AML-193 (cell line): ENCODE measurements around the gene MAP3K9.

Experiments used
- DNase-seq, 2 experiments: peaks; one replicate each; lab custom pipeline; 2025; lab: John Stamatoyannopoulos, UW

MAP3K9 gene

DNA sequence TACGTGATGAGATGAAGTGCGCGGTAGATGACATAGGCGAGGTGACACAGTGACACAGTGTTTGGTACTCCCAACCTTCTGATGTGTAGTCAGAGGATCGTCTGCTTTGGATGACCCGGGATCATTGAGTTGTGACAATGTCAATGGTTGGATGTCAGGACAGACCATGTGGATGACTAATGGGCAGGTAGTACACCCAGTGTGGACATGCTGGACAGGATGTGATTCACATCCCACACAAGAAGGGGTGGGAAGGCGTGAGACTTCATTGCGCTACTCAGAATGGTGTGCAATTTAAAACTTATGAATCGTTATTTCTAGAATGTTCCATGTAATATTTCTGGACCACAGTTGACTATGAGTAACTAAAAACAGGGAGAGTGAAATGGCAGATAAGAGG, 23.8 kb downstream of the MAP3K9 start:
- no peak for DNase-seq

DNA sequence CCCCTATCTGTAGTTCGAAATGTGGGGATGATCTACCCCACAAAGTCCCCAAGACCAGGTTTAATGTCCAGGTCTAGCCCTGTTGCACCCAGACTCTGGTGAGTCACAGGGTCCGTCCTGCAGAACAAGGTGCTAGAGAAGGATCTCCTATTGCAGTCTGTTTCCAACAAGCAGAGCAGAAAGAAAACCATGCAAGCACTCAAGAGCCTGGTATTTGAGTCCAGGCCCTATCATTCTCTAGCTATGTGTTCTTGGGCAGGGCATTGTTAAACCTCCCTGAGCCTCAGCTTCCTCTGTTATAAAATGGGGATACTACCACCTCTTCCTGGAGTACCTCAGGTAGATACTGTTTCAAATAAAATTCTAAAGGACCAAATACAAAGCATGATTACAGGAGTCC, 24.4 kb downstream of the MAP3K9 start:
- no peak for DNase-seq

DNA sequence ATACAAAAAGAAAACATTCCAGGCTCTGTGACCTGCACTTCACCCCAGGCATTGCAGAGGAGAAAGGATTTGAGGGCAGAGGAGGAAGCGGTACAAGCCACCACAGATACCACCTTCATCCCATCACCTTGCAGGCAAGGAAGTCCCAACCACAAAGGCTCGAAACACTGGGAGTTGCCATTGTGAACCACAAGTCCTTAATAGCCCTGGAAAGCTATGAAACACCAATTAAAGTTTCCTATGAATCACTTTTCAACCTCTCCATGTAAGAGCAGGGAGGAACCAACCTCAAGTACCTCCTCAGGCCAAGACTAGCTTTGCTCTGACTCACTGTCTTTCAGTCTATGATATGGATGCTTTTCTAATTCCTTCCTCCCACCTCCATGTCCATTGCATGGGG, 27.0 kb downstream of the MAP3K9 start:
- DNase-seq = peak in 1 of 2 experiments; percentile 7

DNA sequence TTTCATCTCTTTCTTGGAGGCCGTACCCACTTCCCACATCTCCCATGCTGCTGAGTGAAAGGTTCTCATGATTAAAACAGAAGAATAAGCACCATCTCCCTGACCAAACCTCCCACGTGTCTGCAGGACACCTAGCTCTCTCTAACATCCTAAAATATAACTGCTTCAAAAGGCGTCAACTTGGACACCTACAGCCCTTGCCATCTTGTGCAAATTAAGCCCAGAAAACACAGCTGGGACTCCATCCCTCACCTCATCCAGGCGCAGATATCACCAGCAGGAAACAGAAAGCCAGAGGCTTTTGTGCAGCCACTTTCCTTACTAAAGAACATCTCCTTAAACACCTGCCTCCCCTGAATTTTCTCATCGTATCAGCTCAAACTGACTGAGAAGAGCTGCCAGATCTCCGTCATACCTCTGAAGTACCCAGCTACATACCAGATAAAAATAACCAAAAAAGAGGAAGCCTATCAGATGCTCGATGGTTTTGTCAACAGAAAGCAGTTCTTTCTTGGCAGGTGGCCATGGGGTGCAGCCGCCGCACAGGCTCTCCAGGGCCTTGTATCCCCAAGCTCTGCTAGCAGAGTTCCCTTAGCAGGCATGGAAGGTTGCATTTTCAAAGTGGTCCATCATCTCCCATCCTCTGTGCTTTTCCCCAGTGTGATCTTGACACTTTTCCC, 28.8 kb downstream of the MAP3K9 start:
- peak; percentile 2 to 10 for DNase-seq

DNA sequence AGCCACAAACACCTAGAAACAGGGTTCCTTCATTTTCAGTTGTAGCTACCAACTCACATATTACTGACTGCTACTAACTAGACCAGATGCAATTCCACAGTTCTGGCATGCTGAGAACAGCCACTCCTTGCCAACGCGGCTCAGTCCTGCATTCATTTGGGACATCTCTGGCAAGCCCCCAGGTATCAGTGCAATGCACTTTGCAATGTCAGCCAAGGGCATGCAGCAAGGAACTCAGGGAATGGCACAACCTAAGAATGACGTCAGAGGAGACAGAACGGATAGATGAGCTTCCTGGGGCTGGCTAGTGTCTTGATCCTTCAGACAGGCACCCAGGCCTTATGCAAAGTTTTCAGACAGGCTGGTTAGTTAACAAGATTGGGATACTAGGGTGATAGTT, 29.6 kb downstream of the MAP3K9 start:
- DNase-seq = no peak

DNA sequence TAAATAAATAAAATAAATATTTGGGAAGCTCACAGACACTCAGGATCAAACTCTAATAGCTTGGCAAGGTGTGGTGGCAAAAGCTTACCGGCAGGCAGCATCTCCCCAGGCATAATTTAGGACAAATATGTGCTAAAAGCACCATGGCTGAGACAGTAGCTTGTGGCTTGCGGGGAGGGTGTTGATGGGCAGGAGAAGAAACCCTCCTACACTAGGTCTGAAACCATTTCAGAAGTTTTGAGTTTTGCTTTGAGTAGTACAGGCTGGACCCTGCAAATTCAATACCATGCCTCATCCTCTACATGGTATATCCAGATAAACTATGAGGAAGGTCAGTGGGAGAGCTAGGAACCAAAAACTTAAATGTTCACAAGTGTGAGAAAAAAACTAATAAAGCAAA, 33.1 kb downstream of the MAP3K9 start:
- no peak for DNase-seq

DNA sequence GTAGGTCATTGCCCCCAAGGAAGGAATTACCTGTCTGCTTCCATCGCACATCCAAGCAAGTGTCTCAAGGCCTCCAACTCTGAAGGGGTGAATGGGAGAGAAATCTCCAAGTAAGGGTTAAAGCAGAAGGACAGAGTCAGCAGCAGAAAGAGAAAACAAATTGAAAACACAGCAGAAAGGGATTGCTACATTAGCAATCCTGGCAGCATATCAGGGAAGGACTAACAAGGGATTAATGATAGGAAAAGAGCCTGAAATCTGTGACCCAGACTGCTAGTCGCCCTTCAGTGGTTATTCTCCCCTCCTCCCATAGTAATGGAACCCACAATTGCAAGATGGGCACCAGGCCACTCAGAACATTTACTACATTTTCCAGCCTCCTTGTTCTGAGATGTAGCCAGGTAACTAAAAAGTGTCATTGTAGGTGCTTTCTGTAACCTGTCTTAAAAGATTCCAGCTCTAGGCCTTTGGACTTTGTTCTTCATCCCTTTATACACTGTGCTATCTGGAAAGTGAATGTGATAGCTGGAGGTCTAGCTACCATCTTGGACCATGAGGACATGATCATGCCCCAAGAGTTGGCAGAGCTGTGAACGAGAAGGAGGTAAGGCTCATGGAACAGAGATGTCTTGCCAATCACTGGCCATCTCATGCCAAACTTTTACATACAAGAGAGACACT, 36.0 kb downstream of the MAP3K9 start:
- DNase-seq = no peak

DNA sequence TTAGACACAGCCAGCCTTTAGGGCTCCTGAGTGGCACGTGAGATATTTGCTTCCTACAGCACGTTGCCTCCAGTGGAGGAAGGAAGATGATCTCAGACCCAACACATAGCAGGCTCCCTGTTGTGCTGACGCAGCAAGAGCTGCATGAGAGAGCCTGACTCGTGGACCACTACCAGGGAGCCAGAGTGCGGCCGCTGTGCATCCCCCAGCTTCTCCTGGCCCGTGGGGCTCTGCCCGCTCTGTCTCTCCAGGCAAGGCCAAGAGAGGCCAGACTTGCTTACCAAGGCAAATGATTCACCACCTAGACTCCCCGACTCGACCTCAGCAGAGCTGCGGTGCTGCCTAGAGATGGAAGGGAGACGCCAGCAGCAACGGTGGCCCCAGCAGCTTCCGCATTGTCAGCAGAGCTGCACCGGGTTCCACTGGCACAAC, 37.5 kb downstream of the MAP3K9 start:
- DNase-seq = no peak

DNA sequence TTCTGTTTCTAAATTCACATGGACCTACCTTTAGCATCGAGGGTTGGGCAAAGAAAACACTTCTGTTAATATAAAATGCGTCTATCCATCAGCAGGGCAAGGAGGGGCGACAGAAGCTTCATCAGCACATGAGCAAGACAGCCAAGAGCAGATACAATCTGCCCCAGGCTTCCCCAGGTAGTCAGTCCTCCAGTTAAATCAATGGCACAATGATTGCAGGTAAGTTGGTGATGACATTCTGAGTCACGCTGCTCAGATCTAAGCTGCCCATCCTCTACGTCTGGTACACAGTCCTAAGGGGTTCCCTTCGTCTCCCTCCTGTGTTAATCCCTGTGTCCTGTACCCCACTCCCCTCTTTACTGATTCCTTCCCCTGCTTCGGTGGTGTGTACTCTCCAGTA, 38.8 kb downstream of the MAP3K9 start:
- no peak for DNase-seq

DNA sequence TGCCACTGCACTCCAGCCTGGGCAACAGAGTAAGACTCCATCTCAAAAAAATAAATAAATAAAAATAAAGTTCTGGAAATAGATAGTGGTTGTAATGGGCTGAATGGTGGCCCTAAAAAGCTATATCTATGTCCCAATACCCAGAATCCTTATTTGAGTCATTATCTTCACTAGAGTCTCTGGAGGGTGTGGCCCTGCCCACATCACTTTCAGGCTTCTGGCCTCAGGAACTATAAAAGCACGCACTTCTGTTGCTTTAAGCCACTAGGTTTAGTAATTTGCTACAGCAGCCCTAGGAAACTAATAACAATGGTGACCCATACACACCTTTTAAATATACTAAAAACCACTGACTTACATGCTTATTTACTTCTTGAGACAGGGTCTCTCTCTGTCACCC, 49.9 kb downstream of the MAP3K9 start:
- no peak for DNase-seq

DNA sequence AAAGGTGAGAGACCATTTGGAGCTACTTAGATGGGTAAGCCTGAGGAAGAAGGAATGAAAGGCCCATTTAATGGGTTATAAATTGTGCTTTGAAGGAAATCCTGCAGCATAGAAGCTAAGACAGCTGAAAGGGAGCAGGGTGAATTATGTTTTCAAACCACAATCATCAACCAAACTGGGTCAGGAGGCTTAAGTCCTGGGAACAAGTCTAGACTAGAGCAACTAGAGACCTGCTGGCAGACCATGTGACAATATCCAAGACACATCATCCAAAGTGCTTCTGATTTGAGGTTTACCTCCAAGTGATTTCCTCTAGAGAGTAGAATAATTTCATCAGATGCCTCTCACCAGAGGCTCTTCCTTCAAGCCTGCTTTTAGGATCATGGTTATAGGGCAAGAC, 53.7 kb downstream of the MAP3K9 start:
- no peak for DNase-seq

DNA sequence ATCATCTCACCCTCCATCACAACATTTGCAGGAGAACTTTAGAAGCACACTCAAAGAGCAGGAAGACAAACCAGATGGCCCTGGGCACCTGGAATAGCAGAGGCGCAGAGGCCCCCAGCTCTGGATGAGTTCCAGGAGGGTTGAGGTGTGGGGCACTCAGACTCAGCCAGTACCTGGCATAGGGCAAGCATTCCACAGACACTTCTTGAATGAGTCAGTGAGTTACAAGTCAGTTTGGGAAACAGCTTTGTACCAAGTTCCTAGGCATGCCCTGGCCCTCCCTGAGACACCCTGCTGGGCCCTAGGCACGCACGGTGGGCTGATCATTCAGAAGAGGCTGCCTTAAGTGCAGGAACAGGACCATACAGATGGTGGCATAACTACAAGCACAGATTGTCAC, 54.3 kb downstream of the MAP3K9 start:
- no peak for DNase-seq

DNA sequence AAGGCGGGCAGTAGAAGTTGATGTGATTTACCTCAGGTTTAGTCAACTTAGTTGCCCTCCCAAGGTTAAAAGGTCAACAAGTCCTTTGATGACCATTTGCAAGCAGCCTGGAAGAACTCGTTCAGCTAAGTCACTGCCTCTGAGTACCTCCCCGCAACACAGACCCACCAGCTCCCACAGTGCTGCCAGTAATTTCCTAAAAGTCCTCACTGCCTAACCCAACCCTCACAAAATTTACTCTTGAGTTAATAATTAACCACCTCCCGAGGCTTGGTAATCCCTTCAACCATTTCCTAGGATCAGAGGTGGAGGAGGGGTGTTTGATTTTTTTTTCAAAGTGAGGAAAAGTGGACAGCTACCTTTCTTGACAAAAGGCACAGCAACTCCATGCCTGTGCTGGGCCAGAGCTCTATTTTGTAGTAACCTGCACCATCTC, 55.8 kb downstream of the MAP3K9 start:
- DNase-seq = no peak

DNA sequence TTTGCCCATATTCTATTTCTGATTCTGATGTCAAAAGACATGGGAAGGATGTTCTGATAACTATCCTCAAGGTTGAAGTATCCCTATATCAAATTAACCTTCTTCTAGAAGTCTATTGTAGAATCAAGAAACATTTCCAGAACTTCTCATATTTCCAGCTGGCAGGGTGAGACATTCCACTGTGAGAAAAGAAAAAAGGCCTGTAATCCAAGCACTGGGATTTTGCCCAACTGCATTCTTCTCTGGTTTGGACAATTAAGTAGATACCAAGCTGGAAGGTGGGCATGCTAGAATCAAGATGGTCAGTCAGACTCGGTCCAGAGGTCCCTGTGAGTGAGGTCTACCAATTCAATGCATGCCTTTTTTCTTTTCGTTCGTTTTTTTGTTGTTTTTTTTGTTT, 60.9 kb downstream of the MAP3K9 start:
- no peak for DNase-seq

DNA sequence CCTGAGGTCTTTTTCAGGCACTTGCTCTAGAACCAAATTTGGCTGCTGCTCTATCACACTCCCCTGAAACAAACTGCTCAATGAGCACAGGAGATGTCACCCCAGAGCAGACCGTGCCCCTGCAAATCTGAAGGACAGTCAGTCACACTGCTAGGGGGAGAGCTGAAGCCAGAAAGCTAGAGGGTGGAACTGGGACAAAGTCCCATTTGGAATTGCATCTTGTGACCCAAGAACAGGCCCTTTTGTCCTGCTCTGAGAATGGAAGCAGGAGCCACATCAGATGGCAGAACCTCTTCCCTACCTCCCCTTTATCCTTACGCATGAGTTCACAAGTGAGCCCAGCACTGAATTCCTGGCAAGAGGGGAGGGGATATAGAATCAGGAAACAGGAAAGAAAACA, 64.7 kb downstream of the MAP3K9 start:
- no peak for DNase-seq

DNA sequence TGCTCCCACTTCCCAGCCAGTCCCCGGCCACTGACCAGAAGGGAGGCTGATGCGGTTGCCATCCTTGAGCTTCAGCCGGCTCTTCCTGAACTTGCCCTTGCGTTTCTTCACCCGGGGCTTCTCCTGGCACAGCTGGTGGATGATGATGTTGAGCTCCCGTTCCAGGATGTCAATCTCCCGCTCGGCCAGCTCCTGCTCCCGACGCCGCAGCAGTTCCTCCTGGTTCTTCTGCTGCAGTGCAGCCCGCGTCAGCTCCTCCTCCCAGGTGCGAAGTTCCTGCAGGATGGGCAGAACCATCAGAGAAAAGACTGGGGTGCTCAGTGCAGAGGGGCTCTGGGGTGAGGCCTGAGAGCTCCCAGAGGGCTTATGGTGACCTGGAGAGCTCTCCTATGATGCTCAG, 67.0 kb downstream of the MAP3K9 start:
- DNase-seq = no peak

DNA sequence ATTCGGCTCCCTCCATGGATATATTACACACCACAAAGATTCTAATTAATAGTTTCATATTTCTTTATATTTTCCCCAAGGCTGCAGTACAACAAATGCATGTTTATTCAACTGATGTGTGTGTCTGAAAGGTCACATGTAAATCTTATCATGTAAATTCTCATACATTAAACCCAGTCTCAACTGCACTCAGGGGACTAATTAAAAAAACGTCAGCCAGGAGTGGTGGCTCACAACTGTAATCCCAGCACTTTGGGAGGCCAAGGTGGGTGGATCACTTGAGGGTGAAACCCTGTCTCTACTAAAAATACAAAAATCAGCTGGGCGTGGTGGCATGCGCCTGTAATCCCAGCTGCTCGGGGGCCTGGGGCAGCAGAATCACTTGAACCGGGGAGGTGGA, 67.8 kb downstream of the MAP3K9 start:
- no peak for DNase-seq

DNA sequence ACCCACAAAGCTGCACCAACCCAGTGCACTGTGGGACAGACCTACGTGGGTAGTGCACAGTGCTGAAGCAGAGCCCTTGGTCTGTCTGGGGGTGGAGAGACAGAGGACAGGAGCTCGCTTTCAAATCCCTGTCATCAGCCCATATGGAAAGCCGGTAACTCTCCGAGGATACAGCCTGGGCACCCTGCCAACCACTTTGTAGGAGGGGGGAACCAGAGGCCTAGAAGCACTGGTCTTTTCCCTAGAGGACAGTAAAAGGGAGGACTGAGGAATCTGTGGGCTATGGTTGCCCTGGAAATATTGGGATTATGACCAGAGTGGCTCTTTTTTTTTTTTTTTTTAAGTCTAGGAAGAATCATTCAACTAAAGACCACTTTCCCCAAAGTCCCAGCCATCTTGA, 74.3 kb downstream of the MAP3K9 start:
- no peak for DNase-seq

DNA sequence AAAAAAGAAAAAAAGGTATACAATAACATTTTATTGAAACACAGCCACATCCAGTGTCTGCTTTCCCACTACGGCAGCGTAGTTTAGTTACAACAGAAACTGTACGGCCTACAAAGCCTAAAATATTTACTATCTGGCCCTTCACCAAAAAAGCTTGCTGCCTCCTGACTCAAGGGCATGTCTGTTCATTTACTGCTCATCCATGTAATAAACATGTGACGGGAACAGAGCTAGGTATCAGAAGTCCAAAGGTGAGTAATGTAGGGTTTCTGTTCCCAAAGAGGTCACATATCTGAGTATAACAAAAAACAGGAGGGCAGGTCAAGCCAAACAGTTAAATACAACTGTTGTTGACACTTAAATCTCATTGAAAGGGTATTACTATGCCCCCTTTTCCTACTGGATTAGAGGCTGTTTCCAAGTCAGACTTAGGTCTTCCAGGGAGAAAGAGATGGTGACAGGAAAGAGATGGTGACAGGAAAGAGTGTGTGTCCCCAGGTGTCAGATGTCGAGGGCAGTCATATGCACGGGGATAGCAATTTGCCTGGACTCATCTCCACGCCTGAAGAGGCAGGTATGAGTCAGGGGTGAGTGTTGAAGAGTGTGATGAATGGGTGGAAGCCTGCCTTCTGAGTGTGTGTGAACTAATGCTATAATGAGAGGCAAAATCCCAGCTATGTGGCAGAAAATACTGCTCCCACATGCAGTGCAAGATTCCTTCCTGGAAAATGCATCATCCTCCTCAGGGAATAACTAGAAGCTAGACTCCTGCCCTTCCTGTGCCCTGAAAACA, 77.7 kb downstream of the MAP3K9 start:
- DNase-seq = no peak

DNA sequence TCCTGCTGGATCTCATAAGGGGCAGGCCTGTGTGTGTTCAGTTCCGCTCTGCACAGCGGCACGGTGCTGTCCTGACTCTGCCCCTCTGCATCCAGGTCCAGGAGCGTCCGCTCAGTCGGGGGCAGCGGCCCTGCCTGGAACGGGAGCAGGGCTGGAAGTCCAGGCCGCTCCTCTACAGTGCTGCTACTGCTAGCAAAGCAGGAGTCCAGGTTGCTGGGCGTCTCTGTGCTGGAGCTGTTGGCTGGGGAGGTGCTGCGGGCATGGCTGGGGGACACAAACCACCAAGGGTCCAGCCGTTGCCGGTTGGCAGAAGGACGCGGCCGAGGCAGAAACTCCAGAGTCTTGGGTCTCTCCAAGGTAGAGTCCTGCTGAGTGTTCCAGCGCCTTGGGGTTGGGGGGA, 78.9 kb downstream of the MAP3K9 start:
- no peak for DNase-seq

DNA sequence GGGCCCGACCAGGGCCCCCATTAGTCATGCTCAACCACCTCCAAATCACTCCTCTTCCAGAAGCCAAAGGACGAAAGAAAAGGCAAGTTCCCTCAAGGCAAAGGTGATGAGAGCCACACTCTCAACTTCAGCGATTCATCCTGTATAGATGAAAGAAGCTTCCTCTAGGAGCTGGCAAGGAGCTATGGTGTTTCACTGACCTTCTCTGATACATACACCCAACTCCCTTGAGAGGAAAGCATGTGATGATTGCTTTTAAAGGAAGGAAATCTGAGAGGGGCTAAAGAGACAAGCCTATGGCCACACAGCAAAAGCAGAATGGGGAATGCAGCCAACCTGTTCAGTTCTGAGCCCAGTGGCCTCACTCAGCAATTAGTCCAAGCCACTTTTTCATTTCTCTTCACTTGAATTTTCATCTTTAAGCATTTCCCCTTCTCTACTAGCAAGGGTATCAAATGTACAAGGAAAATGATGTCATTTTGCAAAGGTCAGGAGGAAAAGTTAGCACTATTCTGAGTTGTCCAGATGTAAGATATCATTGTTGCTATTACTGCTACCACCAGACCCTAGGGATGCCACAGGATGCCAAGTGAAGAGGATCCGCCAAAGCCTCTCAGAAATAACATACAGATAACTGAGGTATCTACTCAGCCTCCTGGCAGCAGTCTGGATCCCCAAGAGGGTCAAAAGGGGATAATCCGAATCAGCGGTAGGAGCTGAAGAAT, 82.5 kb downstream of the MAP3K9 start:
- DNase-seq = no peak

DNA sequence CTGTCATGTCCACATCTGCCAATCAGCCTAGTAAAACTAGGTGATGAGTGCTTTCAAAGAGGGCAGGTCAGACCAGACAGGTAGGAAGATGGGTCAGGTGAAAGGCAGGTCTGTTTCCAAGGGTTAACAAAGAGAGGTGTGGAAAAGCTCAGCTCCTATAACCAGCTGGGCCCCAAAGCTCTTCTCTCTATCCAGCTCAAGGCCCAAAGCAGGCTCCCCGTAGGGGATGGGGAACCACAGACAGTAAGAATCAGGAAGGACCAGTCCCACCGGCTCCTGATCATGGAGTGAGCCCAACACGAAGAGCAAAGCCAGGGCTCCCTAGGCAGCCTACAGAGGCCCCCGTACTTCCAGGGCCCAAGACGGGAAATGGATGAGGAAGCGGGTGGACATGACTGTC, 84.4 kb downstream of the MAP3K9 start:
- no peak for DNase-seq

DNA sequence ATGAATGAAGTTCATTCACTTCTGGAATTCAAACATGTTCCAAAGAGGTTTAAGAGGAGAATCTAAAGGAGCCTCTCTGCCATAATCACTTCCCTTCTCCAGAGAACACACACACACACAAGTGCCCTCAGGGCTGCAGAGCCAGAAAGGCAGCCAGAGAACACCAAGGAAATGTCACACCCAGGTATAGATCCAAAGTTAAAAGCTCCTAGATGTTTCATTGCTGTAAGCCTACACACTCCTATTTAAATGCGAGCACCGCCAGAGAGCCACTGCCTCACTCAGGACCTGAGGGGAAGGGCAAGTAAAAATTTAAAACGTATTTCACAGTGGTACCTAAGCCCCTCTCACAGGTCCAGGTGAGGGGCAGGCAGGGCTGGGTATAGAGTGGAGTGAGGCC, 85.2 kb downstream of the MAP3K9 start:
- DNase-seq = no peak
